Measurements from ENCODE around the gene CRIM1.

CRIM1 gene

GRCh38 chr2:36482576-36483214 is 127.1 kb downstream of the CRIM1 start:
- Histone ChIP-seq H3K9ac (ENCODE audit: low read depth, low read length) (no peak overlapping the region), H3K36me3 (ENCODE audit: insufficient read depth, low read length) (peaks cover 86% of the 10 kb centered on the region), H3K4me1 (ENCODE audit: insufficient read depth, low read length) (peaks cover 17% of the 10 kb centered on the region), H3K4me3 (ENCODE audit: low read length) (no peak overlapping the region), H3K9me3 (ENCODE audit: insufficient read depth, low read depth, low read length) (no peaks in the 10 kb centered on the region), H3K27ac (ENCODE audit: low read depth, low read length) (no peak overlapping the region), H3K27me3 (ENCODE audit: insufficient read depth, low read length) (no peaks in the 10 kb centered on the region)
- 97% methylated on average over 4 of the region's 4 CpGs for WGBS

- H3K27ac ChIP-seq (ENCODE audit: low read depth, low read length), result no peak overlapping the region
- H3K9me3 ChIP-seq (ENCODE audit: insufficient read depth, low read depth, low read length), result no peaks in the 10 kb centered on the region
- H3K36me3 ChIP-seq (ENCODE audit: insufficient read depth, low read length), result peaks cover 80% of the 10 kb centered on the region
- no peak overlapping the region for H3K9ac ChIP-seq (ENCODE audit: low read depth, low read length)
- H3K4me1 ChIP-seq (ENCODE audit: insufficient read depth, low read length), result peaks cover 17% of the 10 kb centered on the region
- 94% methylated on average over 4 of the region's 4 CpGs for WGBS
- no peak overlapping the region for H3K4me3 ChIP-seq (ENCODE audit: low read length)
- H3K27me3 ChIP-seq (ENCODE audit: insufficient read depth, low read length), result no peaks in the 10 kb centered on the region
Measured at GRCh38 chr2:36483290-36483689, 127.7 kb downstream of the CRIM1 start.

- Histone ChIP-seq H3K4me1 (ENCODE audit: insufficient read depth, low read length) (peaks cover 16% of the 10 kb centered on the region), H3K4me3 (ENCODE audit: low read length) (no peak overlapping the region), H3K36me3 (ENCODE audit: insufficient read depth, low read length) (peaks cover 68% of the 10 kb centered on the region), H3K27ac (ENCODE audit: low read depth, low read length) (no peak overlapping the region), H3K27me3 (ENCODE audit: insufficient read depth, low read length) (no peaks in the 10 kb centered on the region), H3K9me3 (ENCODE audit: insufficient read depth, low read depth, low read length) (no peaks in the 10 kb centered on the region), H3K9ac (ENCODE audit: low read depth, low read length) (no peak overlapping the region)
- 92% methylated on average over 4 of the region's 4 CpGs for WGBS
Measured at GRCh38 chr2:36484454-36484853, 128.9 kb downstream of the CRIM1 start.

GRCh38 chr2:36485521-36485920 is 129.9 kb downstream of the CRIM1 start:
- Histone ChIP-seq H3K27ac (ENCODE audit: low read depth, low read length) (no peak overlapping the region), H3K4me1 (ENCODE audit: insufficient read depth, low read length) (peaks cover 12% of the 10 kb centered on the region; the same call in 1 of the 2 replicates), H3K27me3 (ENCODE audit: insufficient read depth, low read length) (no peaks in the 10 kb centered on the region), H3K9ac (ENCODE audit: low read depth, low read length) (no peak overlapping the region), H3K4me3 (ENCODE audit: low read length) (no peak overlapping the region), H3K9me3 (ENCODE audit: insufficient read depth, low read depth, low read length) (no peaks in the 10 kb centered on the region), H3K36me3 (ENCODE audit: insufficient read depth, low read length) (peaks cover 57% of the 10 kb centered on the region)
- WGBS, result 90% methylated on average over 2 of the region's 4 CpGs

- Histone ChIP-seq H3K9ac (ENCODE audit: low read depth, low read length) (no peak overlapping the region), H3K4me3 (ENCODE audit: low read length) (no peak overlapping the region), H3K27ac (ENCODE audit: low read depth, low read length) (peak overlapping the region; percentile 36; the same call in 1 of the 2 replicates), H3K27me3 (ENCODE audit: insufficient read depth, low read length) (no peaks in the 10 kb centered on the region), H3K9me3 (ENCODE audit: insufficient read depth, low read depth, low read length) (no peaks in the 10 kb centered on the region), H3K36me3 (ENCODE audit: insufficient read depth, low read length) (peaks cover 47% of the 10 kb centered on the region), H3K4me1 (ENCODE audit: insufficient read depth, low read length) (peaks cover 12% of the 10 kb centered on the region; the same call in 1 of the 2 replicates)
- WGBS, result no CpG with 5 or more reads among the region's 1 CpG
Measured at GRCh38 chr2:36486521-36487044, 131.0 kb downstream of the CRIM1 start.

- peaks cover 33% of the 10 kb centered on the region for H3K36me3 ChIP-seq (ENCODE audit: insufficient read depth, low read length)
- H3K27ac ChIP-seq (ENCODE audit: low read depth, low read length), result no peak overlapping the region
- no peak overlapping the region for H3K4me3 ChIP-seq (ENCODE audit: low read length)
- H3K27me3 ChIP-seq (ENCODE audit: insufficient read depth, low read length), result no peaks in the 10 kb centered on the region
- WGBS, result 93% methylated on average over 3 of the region's 4 CpGs
- peaks cover 17% of the 10 kb centered on the region; the same call in 1 of the 2 replicates for H3K4me1 ChIP-seq (ENCODE audit: insufficient read depth, low read length)
- no peak overlapping the region for H3K9ac ChIP-seq (ENCODE audit: low read depth, low read length)
- H3K9me3 ChIP-seq (ENCODE audit: insufficient read depth, low read depth, low read length), result no peaks in the 10 kb centered on the region
Measured at GRCh38 chr2:36487947-36488346, 132.4 kb downstream of the CRIM1 start.

GRCh38 chr2:36489281-36489680 is 133.7 kb downstream of the CRIM1 start:
- WGBS, result 94% methylated on average over 5 of the region's 5 CpGs
- Histone ChIP-seq H3K9ac (ENCODE audit: low read depth, low read length) (no peak overlapping the region), H3K27ac (ENCODE audit: low read depth, low read length) (no peak overlapping the region), H3K4me1 (ENCODE audit: insufficient read depth, low read length) (peaks cover 17% of the 10 kb centered on the region; the same call in 1 of the 2 replicates), H3K4me3 (ENCODE audit: low read length) (no peak overlapping the region), H3K27me3 (ENCODE audit: insufficient read depth, low read length) (no peaks in the 10 kb centered on the region), H3K36me3 (ENCODE audit: insufficient read depth, low read length) (peaks cover 22% of the 10 kb centered on the region), H3K9me3 (ENCODE audit: insufficient read depth, low read depth, low read length) (no peaks in the 10 kb centered on the region)

- Histone ChIP-seq H3K27me3 (ENCODE audit: insufficient read depth, low read length) (no peaks in the 10 kb centered on the region), H3K36me3 (ENCODE audit: insufficient read depth, low read length) (peaks cover 13% of the 10 kb centered on the region; the same call in 1 of the 2 replicates), H3K9me3 (ENCODE audit: insufficient read depth, low read depth, low read length) (no peaks in the 10 kb centered on the region), H3K4me3 (ENCODE audit: low read length) (no peak overlapping the region), H3K9ac (ENCODE audit: low read depth, low read length) (no peak overlapping the region), H3K4me1 (ENCODE audit: insufficient read depth, low read length) (peaks cover 17% of the 10 kb centered on the region; the same call in 1 of the 2 replicates), H3K27ac (ENCODE audit: low read depth, low read length) (no peak overlapping the region)
- WGBS, result 90% methylated on average over 4 of the region's 4 CpGs
Measured at GRCh38 chr2:36490749-36491148, 135.2 kb downstream of the CRIM1 start.

GRCh38 chr2:36492216-36492945 is 136.8 kb downstream of the CRIM1 start:
- H3K9me3 ChIP-seq (ENCODE audit: insufficient read depth, low read depth, low read length), result no peaks in the 10 kb centered on the region
- H3K4me1 ChIP-seq (ENCODE audit: insufficient read depth, low read length), result 0 out of 2 replicates have a peak, but pooled peaks cover 5% of the 10 kb centered on the region
- 95% methylated on average over 5 of the region's 6 CpGs for WGBS
- H3K27ac ChIP-seq (ENCODE audit: low read depth, low read length), result no peak overlapping the region
- H3K27me3 ChIP-seq (ENCODE audit: insufficient read depth, low read length), result no peaks in the 10 kb centered on the region
- no peak overlapping the region for H3K4me3 ChIP-seq (ENCODE audit: low read length)
- H3K9ac ChIP-seq (ENCODE audit: low read depth, low read length), result no peak overlapping the region
- peaks cover 7% of the 10 kb centered on the region; the same call in 1 of the 2 replicates for H3K36me3 ChIP-seq (ENCODE audit: insufficient read depth, low read length)

GRCh38 chr2:36493306-36493705 is 137.7 kb downstream of the CRIM1 start:
- Histone ChIP-seq H3K36me3 (ENCODE audit: insufficient read depth, low read length) (peaks cover 14% of the 10 kb centered on the region), H3K9ac (ENCODE audit: low read depth, low read length) (no peak overlapping the region), H3K27ac (ENCODE audit: low read depth, low read length) (no peak overlapping the region), H3K27me3 (ENCODE audit: insufficient read depth, low read length) (no peaks in the 10 kb centered on the region), H3K9me3 (ENCODE audit: insufficient read depth, low read depth, low read length) (no peaks in the 10 kb centered on the region), H3K4me3 (ENCODE audit: low read length) (no peak overlapping the region), H3K4me1 (ENCODE audit: insufficient read depth, low read length) (0 out of 2 replicates have a peak, but pooled peaks cover 5% of the 10 kb centered on the region)

- WGBS, result 92% methylated on average over 3 of the region's 3 CpGs
- H3K9ac ChIP-seq (ENCODE audit: low read depth, low read length), result no peak overlapping the region
- no peaks in the 10 kb centered on the region for H3K4me1 ChIP-seq (ENCODE audit: insufficient read depth, low read length)
- no peak overlapping the region for H3K4me3 ChIP-seq (ENCODE audit: low read length)
- no peaks in the 10 kb centered on the region for H3K27me3 ChIP-seq (ENCODE audit: insufficient read depth, low read length)
- no peak overlapping the region for H3K27ac ChIP-seq (ENCODE audit: low read depth, low read length)
- H3K36me3 ChIP-seq (ENCODE audit: insufficient read depth, low read length), result peaks cover 53% of the 10 kb centered on the region
- H3K9me3 ChIP-seq (ENCODE audit: insufficient read depth, low read depth, low read length), result no peaks in the 10 kb centered on the region
Measured at GRCh38 chr2:36497570-36498163, 142.1 kb downstream of the CRIM1 start.

Data from HUES64 (cell line).